OCI-LY3 (cell line): ENCODE measurements around the gene RERE.

Experiments used
- H2AFZ ChIP-seq: fragments of 200-600, 300-600 bp; shearing (Covaris generic); 2 replicates; pipeline ENCODE4 v1.6.0; 2014; ENCODE audit warnings: antibody characterized with exemption, low read depth, low read length
- H3K27ac ChIP-seq: fragments of 200-600, 300-600 bp; sonication (generic); 2 replicates; pipeline ENCODE4 v1.5.1; 2014; ENCODE audit warnings: mild to moderate bottlenecking, low read length, moderate library complexity, mixed read lengths
- H3K27me3 ChIP-seq: fragments of 200-600, 300-600 bp; sonication (generic); 2 replicates; pipeline ENCODE4 v1.6.1; 2014; ENCODE audit warnings: low read depth, low read length, mixed read lengths
- H3K36me3 ChIP-seq: fragments of 200-600, 300-600 bp; sonication (generic); replicated peaks from 2 replicates; pipeline ENCODE3; 2014; ENCODE audit warnings: low read depth, low read length, mixed read lengths
- H3K4me1 ChIP-seq: fragments of 300-600, 200-600 bp; sonication (generic); 2 replicates; pipeline ENCODE4 v1.6.1; 2014; ENCODE audit warnings: low read length, mixed read lengths
- H3K4me2 ChIP-seq: fragments of 200-600, 300-600 bp; sonication (generic); 2 replicates; pipeline ENCODE4 v1.6.1; 2014; ENCODE audit warnings: low read length, mixed read lengths
- H3K4me3 ChIP-seq: fragments of 300-600, 200-600 bp; sonication (generic); 2 replicates; pipeline ENCODE4 v1.5.1; 2014; ENCODE audit warnings: antibody characterized with exemption, mild to moderate bottlenecking, low read length, moderate library complexity
- H3K79me2 ChIP-seq: fragments of 300-600, 200-600 bp; shearing (Covaris generic); 2 replicates; pipeline ENCODE4 v1.6.1; 2014; ENCODE audit warnings: mild to moderate bottlenecking, low read length, mixed read lengths
- H3K9ac ChIP-seq: fragments of 300-600, 200-600 bp; shearing (Covaris generic); 2 replicates; pipeline ENCODE4 v1.6.0; 2014; ENCODE audit warnings: mild to moderate bottlenecking, low read length, moderate library complexity
- H3K9me3 ChIP-seq: fragments of 200-600, 300-600 bp; shearing (Covaris generic); 2 replicates; pipeline ENCODE4 v1.6.1; 2014; ENCODE audit warnings: low read length, mixed read lengths; ENCODE audit not compliant: insufficient read depth
- H4K20me1 ChIP-seq: fragments of 200-600, 300-600 bp; sonication (generic); 2 replicates; pipeline ENCODE4 v1.6.1; 2016; ENCODE audit warnings: low read length, mixed read lengths; ENCODE audit not compliant: insufficient read depth
- EZH2phosphoT487 ChIP-seq: fragments of 200-600 bp; shearing (Covaris generic); IDR thresholded peaks from 2 replicates; pipeline ENCODE4 v1.6.1; 2018; ENCODE audit warnings: antibody characterized with exemption, mixed run types, low read depth
- TF ChIP-seq, protein P1 (sequence below): fragments of 200-600, 300-600 bp; sonication (generic); IDR thresholded peaks from 2 replicates; pipeline ENCODE4 v1.5.1; 2014; ENCODE audit warnings: antibody characterized with exemption, low read length, low read depth

The RERE gene

DNA sequence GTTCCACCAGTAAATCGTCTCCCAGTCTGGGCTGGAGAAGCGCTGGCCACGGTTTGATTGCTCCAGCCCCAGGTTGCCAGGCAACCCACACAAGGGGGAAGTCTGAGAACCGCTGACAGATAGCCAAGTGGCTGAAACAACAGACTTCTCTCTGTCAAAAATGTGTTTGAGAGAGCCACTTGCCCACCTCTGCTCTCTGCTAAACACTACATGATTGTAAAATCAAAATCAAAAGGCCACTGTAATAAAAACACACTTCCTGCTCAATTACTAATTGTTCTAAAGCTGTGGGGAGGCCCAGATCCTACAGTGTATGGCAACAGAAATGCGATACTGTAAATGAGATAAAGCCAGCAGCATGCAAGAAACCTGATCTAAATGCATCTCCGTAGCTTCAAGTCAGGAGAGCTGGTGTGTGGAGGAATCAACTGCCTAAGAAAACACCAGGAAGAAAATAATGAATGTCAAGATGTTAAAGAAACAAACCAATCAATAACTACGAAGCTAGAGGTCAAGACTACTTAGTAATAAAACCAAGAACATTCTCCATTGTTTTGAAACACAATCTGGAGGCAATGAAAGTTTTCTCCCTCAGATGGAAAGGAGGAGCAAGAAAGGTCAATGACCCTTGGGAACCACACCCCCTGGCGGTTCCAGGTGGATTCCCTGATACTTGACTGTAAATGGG, 378.3 kb downstream of the RERE start:
- Histone ChIP-seq H3K27me3 (no peaks in the 10 kb centered on the region), H3K4me1 (peaks cover 27% of the 10 kb centered on the region), H4K20me1 (no peaks in the 10 kb centered on the region), H3K9me3 (no peaks in the 10 kb centered on the region), H3K9ac (no peak overlapping the region), H3K79me2 (no peaks in the 10 kb centered on the region), H3K27ac (no peak overlapping the region), H3K36me3 (no peaks in the 10 kb centered on the region), H3K4me3 (no peak overlapping the region), H3K4me2 (0 out of 2 replicates have a peak overlapping the region, but pooled peaks have one; percentile 19), H2AFZ (no peak overlapping the region)
- TF ChIP-seq, protein P1, sequence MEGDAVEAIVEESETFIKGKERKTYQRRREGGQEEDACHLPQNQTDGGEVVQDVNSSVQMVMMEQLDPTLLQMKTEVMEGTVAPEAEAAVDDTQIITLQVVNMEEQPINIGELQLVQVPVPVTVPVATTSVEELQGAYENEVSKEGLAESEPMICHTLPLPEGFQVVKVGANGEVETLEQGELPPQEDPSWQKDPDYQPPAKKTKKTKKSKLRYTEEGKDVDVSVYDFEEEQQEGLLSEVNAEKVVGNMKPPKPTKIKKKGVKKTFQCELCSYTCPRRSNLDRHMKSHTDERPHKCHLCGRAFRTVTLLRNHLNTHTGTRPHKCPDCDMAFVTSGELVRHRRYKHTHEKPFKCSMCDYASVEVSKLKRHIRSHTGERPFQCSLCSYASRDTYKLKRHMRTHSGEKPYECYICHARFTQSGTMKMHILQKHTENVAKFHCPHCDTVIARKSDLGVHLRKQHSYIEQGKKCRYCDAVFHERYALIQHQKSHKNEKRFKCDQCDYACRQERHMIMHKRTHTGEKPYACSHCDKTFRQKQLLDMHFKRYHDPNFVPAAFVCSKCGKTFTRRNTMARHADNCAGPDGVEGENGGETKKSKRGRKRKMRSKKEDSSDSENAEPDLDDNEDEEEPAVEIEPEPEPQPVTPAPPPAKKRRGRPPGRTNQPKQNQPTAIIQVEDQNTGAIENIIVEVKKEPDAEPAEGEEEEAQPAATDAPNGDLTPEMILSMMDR = no peak
- TF ChIP-seq EZH2phosphoT487 = no peak

DNA sequence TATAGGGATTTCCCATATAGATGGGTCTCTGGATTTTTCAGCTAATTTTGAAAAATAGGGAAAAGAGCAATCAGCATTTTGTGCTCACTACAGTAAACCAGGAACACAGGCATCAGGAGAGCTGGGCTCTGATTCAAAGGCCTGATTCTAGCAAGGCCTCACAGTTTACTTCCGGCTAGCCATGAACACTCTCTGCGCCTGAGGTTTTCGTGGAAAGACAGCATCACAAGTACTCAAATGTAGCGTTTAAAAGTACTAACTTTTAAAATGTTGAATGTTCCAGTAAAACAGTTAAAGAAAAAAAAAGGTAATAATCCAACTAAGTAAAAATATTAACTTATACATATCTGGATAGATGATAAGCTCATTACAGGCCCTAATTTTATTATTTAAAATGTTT, 379.0 kb downstream of the RERE start:
- Histone ChIP-seq H2AFZ (no peak overlapping the region), H3K4me3 (no peak overlapping the region), H3K4me2 (0 out of 2 replicates have a peak overlapping the region, but pooled peaks have one; percentile 19), H3K79me2 (no peaks in the 10 kb centered on the region), H3K9me3 (no peaks in the 10 kb centered on the region), H3K36me3 (no peaks in the 10 kb centered on the region), H3K27me3 (no peaks in the 10 kb centered on the region), H3K4me1 (peaks cover 33% of the 10 kb centered on the region), H3K9ac (no peak overlapping the region), H3K27ac (no peak overlapping the region), H4K20me1 (no peaks in the 10 kb centered on the region)
- TF ChIP-seq, protein P1 = no peak
- TF ChIP-seq EZH2phosphoT487 = no peak

DNA sequence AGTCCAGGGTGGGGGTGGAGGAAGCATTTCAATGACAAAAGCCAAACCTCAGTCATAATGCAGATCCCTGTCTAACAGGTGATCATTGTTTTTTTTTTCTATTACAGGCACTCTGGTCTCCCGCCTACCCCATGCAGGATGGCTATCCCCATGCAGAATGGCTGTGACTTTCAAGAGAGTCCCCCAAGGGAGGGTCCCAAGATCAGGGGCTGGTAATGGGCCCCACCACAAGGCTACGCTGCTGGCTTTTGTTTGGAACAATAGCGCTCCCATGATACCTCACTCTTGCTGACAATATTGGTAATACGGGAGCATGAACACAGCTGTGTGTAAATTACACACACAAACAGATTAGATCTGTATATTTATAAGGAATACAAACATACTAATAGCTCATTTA, 380.1 kb downstream of the RERE start:
- Histone ChIP-seq H3K27ac (no peak overlapping the region), H3K4me2 (no peak overlapping the region)

DNA sequence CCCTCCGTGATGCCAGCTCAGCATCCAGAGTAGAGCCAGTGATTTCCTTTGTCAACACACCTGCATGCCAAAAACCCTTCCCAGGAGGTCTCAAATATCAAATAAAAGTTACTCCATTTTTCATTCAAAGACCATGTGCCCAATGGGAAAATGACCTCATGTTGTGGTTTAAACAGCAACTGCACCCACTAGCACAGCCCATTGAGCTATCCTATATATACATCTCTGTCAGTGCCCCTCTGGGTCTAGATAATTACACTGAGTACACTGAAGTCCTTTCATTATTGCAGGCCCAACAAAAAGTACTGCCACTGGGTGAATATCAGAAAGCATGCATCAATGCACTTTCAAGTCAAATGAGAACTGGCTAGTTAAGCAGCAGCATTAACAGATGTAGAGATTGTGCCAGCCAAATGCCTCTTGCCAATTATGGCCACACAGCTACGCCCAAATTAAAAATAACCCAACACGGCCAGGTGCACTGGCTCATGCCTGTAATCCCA, 381.8 kb downstream of the RERE start:
- no peaks in the 10 kb centered on the region for H3K79me2 ChIP-seq
- peaks cover 44% of the 10 kb centered on the region for H3K4me1 ChIP-seq
- H4K20me1 ChIP-seq = no peaks in the 10 kb centered on the region

More for the DNA sequence above, 380.1 kb downstream of the RERE start:
- Histone ChIP-seq H3K4me1 (peaks cover 33% of the 10 kb centered on the region), H3K79me2 (no peaks in the 10 kb centered on the region), H3K9me3 (no peaks in the 10 kb centered on the region), H4K20me1 (no peaks in the 10 kb centered on the region), H3K36me3 (no peaks in the 10 kb centered on the region), H3K27me3 (no peaks in the 10 kb centered on the region), H2AFZ (no peak overlapping the region), H3K9ac (no peak overlapping the region), H3K4me3 (no peak overlapping the region)
- TF ChIP-seq, protein P1 = no peak
- TF ChIP-seq EZH2phosphoT487 = no peak

More for the DNA sequence above, 381.8 kb downstream of the RERE start:
- Histone ChIP-seq H3K36me3 (no peaks in the 10 kb centered on the region), H3K27me3 (no peaks in the 10 kb centered on the region), H2AFZ (no peak overlapping the region), H3K27ac (no peak overlapping the region), H3K9ac (no peak overlapping the region), H3K9me3 (no peaks in the 10 kb centered on the region), H3K4me2 (no peak overlapping the region), H3K4me3 (no peak overlapping the region)
- TF ChIP-seq, protein P1 = no peak
- no peak for TF ChIP-seq EZH2phosphoT487
